Activated naive CD8-positive, alpha-beta T cell (primary cell): ENCODE measurements around the gene DCC.

Experiments used
- H3K27ac Mint-ChIP-seq: one replicate; pipeline ENCODE4 v1.8.0; 2021; ENCODE audit warnings: mixed read lengths
- H3K27me3 Mint-ChIP-seq: one replicate; pipeline ENCODE4 v1.8.0; 2021; ENCODE audit warnings: mixed read lengths
- H3K36me3 Mint-ChIP-seq: one replicate; pipeline ENCODE4 v1.8.0; 2021; ENCODE audit warnings: mixed read lengths
- H3K4me1 Mint-ChIP-seq: one replicate; pipeline ENCODE4 v1.8.0; 2021; ENCODE audit warnings: low read depth, mixed read lengths
- H3K4me3 Mint-ChIP-seq: one replicate; pipeline ENCODE4 v1.8.0; 2021; ENCODE audit warnings: mild to moderate bottlenecking, mixed read lengths
- H3K9me3 Mint-ChIP-seq: one replicate; pipeline ENCODE4 v1.8.0; 2021; ENCODE audit warnings: low read depth, mixed read lengths

DCC gene

DNA sequence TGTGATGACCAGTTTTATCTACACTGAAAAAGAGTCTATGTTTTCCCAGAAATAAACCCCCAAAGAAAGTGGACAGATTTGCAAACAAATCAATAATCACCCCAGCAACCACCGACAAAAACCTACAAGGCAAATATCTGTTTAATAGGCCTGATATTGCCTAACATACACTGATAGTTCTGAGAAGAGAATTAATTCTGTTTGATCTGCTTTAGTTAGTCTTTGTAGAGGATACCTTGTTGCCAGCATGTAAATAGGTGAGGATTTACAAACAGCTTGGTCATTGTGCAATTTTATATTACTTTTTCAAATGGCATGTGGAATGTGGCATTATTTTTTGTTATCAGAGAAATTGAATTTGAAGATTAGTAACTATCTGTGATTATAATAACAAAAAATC, 86.5 kb downstream of the DCC start:
- Mint-ChIP-seq H3K36me3 (no peaks in the 10 kb centered on the region), H3K27ac (no peak overlapping the region), H3K9me3 (no peaks in the 10 kb centered on the region), H3K4me3 (no peak overlapping the region), H3K27me3 (no peaks in the 10 kb centered on the region), H3K4me1 (no peaks in the 10 kb centered on the region)

DNA sequence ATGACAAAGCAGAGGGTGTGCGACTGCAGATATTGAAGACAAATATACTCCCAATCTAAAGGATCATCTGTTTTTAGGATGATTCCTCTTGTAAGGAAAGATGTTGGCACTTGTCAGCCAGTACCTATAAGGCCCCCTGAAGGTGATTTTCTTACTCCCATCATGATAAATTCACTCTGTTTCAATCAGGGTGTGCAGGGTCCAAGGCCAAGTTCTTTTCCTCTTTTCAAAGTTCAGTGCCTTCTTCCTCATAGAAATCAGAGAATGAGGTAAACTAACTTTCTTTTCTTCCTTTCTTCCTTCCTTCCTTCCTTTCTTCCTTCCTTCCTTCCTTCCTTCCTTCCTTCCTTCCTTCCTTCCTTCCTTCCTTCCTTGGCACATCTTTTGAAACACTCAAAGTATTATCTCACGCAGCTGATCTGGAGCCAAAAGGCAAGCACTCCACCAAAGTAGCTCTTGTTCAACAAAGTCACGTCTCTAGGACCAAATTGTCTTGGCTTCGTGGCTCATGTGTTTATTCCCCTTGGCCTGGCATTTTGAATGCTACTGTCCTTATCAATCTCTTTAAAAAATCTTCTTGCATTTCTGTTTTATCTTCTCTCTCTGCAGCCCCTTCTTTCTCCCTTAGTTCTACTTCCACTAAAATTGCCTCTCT, 87.7 kb downstream of the DCC start:
- Mint-ChIP-seq H3K4me1 (no peaks in the 10 kb centered on the region), H3K4me3 (no peak overlapping the region), H3K9me3 (no peaks in the 10 kb centered on the region), H3K27ac (no peak overlapping the region), H3K27me3 (no peaks in the 10 kb centered on the region), H3K36me3 (no peaks in the 10 kb centered on the region)

DNA sequence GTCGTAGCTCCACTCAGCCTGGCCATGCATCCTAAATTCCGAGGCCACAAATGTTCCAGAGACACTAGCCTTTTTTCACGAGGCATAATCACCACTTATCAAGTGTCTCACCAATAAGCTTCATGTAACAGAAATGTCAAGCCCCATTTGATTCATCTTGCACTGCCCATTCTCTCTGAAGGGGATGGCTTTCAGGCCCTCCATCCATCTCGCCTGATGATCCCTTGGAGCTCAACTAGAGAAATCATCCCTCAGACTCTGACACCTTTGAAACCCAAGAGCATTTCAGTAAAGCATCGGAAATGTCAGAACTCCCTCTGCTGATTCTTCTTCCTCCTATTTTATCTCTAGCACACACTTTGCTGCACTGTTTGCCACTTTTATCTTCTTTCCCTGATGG, 91.7 kb downstream of the DCC start:
- Mint-ChIP-seq H3K4me1 (no peaks in the 10 kb centered on the region), H3K27me3 (no peaks in the 10 kb centered on the region), H3K4me3 (no peak overlapping the region)

DNA sequence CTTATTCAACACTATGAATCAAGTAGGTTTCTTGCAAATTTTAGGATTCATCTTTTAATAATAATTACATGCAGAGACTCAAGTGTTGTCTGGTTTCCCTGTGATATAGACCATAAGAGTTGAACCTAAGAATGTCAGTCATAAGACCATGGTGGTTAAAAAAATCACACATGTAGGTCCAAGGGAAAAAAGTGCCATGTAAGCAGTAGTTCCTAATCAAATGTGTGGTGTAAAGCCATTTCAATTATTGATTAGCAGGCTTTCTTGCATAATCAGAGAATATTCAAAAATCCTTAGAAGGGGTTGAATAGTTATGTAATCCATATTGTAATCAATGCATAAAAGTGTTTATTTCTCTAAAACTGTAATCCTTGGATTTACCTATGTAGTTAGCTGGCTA, 93.8 kb downstream of the DCC start:
- H3K4me1 Mint-ChIP-seq, result no peaks in the 10 kb centered on the region
- H3K27me3 Mint-ChIP-seq, result peaks cover 3% of the 10 kb centered on the region
- H3K4me3 Mint-ChIP-seq, result no peak overlapping the region
- H3K36me3 Mint-ChIP-seq, result no peaks in the 10 kb centered on the region
- H3K9me3 Mint-ChIP-seq, result no peaks in the 10 kb centered on the region
- no peak overlapping the region for H3K27ac Mint-ChIP-seq

More for the DNA sequence above, 91.7 kb downstream of the DCC start:
- Mint-ChIP-seq H3K36me3 (no peaks in the 10 kb centered on the region), H3K27ac (no peak overlapping the region), H3K9me3 (no peaks in the 10 kb centered on the region)

DNA sequence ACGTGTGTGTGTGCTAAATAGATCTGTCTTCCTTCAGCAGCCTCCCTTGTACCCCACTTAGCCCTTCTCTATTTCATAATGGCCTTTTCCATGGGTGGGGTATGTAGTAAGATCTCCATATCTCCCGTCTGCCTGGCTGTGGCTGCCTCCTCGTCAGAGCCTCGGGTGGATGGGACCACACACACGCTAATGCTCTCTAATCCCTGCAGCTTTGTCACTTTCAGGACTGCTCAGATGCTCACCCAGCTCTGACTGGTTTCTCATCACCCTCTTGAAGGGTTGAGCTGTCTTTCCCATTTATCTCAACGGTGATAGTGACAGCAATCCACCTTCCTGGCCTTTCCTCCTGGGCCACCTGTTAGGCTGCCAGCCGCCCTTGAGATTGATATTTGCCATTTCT, 95.3 kb downstream of the DCC start:
- Mint-ChIP-seq H3K27me3 (peaks cover 3% of the 10 kb centered on the region), H3K36me3 (no peaks in the 10 kb centered on the region), H3K27ac (no peak overlapping the region), H3K4me3 (no peak overlapping the region), H3K9me3 (no peaks in the 10 kb centered on the region), H3K4me1 (no peaks in the 10 kb centered on the region)

DNA sequence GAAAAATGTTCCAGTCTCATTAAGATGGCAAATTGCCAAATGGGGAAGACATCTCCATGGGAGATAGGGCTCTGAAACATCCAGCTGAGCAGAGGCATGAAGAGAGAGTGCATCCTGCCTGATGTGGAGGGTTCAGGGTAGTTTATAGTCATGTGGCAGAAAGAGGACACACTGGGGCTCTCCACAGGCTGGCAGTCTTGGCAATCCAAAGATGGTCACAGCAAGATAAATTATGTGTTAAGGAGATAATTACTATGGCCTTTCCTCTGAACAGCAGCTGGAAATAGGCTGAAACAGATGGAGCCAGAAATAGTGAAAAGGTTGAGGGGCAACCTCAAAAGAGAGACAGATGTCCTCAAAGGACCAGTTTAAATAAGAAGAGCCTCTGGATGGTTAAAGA, 97.2 kb downstream of the DCC start:
- Mint-ChIP-seq H3K36me3 (no peaks in the 10 kb centered on the region), H3K27ac (no peak overlapping the region), H3K27me3 (peaks cover 3% of the 10 kb centered on the region), H3K4me1 (no peaks in the 10 kb centered on the region), H3K4me3 (no peak overlapping the region), H3K9me3 (no peaks in the 10 kb centered on the region)

DNA sequence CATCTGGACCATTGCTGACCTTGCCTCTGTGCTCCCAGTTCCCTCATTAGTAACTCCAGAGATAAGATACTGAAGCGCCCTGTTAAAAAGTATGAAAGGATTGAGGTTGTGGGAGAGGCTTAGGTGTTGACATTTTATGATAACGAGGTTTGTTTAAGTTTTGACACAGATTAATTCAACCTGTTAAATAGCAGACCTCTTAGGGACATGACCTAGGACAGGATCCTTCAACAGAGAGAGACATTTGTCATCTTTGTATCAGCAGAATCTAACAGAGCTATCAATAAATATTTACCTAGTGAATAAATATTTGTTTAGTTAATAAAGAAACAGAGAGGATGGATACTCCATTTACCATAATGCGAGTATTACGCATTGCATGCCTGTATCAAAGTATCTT, 99.5 kb downstream of the DCC start:
- Mint-ChIP-seq H3K4me1 (no peaks in the 10 kb centered on the region), H3K27me3 (peaks cover 3% of the 10 kb centered on the region), H3K27ac (no peak overlapping the region), H3K36me3 (no peaks in the 10 kb centered on the region), H3K9me3 (no peaks in the 10 kb centered on the region), H3K4me3 (no peak overlapping the region)

DNA sequence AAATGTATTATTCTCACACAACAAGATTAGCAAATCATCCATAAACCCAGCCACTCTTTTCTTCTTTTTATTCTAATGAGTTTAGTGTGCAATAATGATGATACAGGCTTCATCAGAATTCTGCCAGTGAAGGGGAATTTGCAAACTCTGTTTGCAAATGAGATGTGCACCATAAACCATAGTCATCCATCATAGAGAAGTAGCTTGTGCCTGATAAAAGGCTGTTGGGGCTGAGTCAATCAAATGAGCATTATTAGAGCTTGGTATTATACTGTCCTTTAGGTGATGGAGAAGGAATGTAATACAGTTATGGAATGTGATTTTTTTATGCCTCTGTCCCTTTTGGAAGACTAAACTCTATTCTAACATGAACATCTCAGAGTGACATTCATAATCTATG, 101.8 kb downstream of the DCC start:
- no peak overlapping the region for H3K4me3 Mint-ChIP-seq
- no peaks in the 10 kb centered on the region for H3K36me3 Mint-ChIP-seq
- no peaks in the 10 kb centered on the region for H3K4me1 Mint-ChIP-seq
- H3K27ac Mint-ChIP-seq, result no peak overlapping the region
- H3K27me3 Mint-ChIP-seq, result peaks cover 3% of the 10 kb centered on the region
- H3K9me3 Mint-ChIP-seq, result no peaks in the 10 kb centered on the region

DNA sequence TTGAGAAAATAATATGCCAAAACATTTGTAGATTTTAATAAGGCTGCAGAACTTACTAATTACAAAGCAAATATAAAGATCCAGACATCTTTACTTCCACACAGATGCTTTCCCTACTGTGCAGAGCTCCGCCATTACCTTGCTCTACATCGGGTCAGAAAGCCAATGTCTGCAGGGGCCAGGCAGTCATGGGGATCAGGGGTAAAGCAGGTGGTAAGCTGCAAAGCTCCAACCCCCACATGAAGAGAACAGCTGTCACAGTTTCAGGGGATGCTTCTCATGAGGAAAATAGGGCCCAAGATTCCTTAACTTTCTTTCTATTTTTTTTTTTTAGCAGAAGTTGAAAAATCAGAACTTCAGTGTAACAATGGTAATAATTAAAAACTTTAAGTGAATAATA, 102.7 kb downstream of the DCC start:
- H3K4me1 Mint-ChIP-seq, result no peaks in the 10 kb centered on the region
- H3K9me3 Mint-ChIP-seq, result no peaks in the 10 kb centered on the region
- no peaks in the 10 kb centered on the region for H3K36me3 Mint-ChIP-seq
- H3K27ac Mint-ChIP-seq, result no peak overlapping the region
- peaks cover 3% of the 10 kb centered on the region for H3K27me3 Mint-ChIP-seq
- no peak overlapping the region for H3K4me3 Mint-ChIP-seq

GRCh38 chr18:52451256-52451655, 111.3 kb downstream of the DCC start:
- Mint-ChIP-seq H3K9me3 (no peaks in the 10 kb centered on the region), H3K27ac (no peak overlapping the region), H3K4me3 (no peak overlapping the region), H3K36me3 (no peaks in the 10 kb centered on the region), H3K27me3 (no peaks in the 10 kb centered on the region), H3K4me1 (no peaks in the 10 kb centered on the region)

- Mint-ChIP-seq H3K4me3 (no peak overlapping the region), H3K27ac (no peak overlapping the region), H3K4me1 (no peaks in the 10 kb centered on the region), H3K36me3 (no peaks in the 10 kb centered on the region), H3K27me3 (no peaks in the 10 kb centered on the region), H3K9me3 (no peaks in the 10 kb centered on the region)
Measured at GRCh38 chr18:52451851-52452250, 111.9 kb downstream of the DCC start.

- Mint-ChIP-seq H3K27ac (no peak overlapping the region), H3K4me1 (no peaks in the 10 kb centered on the region), H3K27me3 (no peaks in the 10 kb centered on the region), H3K9me3 (no peaks in the 10 kb centered on the region), H3K36me3 (no peaks in the 10 kb centered on the region), H3K4me3 (no peak overlapping the region)
Measured at GRCh38 chr18:52452427-52452826, 112.4 kb downstream of the DCC start.

DNA sequence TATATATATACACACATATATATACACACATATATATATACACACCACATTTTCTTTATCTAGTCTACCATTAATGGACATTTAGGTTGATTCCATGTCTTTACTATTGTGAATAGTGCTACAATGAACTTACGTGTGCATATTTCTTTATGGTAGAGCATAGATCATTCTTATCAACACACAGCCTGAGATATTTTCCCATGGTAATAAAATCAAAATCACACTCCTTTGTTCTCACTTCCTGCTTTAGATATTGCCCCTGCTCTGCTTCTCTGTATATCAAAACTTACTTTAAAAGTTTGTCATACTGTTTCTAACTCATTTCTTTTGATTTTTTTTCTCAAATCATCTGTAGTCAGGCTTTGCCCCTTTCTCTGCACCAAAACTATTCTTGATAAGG, 119.9 kb downstream of the DCC start:
- Mint-ChIP-seq H3K27ac (no peak overlapping the region), H3K4me1 (no peaks in the 10 kb centered on the region), H3K36me3 (no peaks in the 10 kb centered on the region), H3K9me3 (peaks cover 9% of the 10 kb centered on the region), H3K27me3 (no peaks in the 10 kb centered on the region), H3K4me3 (no peak overlapping the region)

GRCh38 chr18:52462853-52463252, 122.9 kb downstream of the DCC start:
- H3K4me3 Mint-ChIP-seq, result no peak overlapping the region
- H3K27me3 Mint-ChIP-seq, result no peaks in the 10 kb centered on the region
- no peaks in the 10 kb centered on the region for H3K4me1 Mint-ChIP-seq
- H3K27ac Mint-ChIP-seq, result no peak overlapping the region
- H3K9me3 Mint-ChIP-seq, result peaks cover 9% of the 10 kb centered on the region
- H3K36me3 Mint-ChIP-seq, result no peaks in the 10 kb centered on the region

- Mint-ChIP-seq H3K27ac (no peak overlapping the region), H3K9me3 (peaks cover 9% of the 10 kb centered on the region), H3K27me3 (no peaks in the 10 kb centered on the region), H3K4me3 (no peak overlapping the region), H3K36me3 (no peaks in the 10 kb centered on the region), H3K4me1 (no peaks in the 10 kb centered on the region)
Measured at GRCh38 chr18:52465391-52465790, 125.4 kb downstream of the DCC start.

DNA sequence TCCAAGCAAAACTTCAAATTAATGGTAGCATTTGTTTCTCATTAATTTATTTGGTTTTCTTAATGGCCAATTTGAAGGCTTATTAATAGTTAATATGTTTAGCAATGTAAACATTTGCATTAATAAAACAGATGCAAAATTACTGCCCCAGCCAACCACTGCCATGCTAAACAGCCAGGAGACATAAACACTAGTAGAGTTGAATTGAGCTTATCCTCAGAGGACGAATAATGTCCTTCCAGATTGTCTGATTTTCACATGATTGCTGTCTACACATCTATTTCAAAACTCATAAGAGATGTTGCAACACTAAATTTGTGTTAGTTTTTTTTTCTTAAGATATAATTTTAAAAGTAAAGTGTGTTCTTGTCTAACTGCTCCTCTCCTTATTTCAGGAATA, 128.5 kb downstream of the DCC start:
- Mint-ChIP-seq H3K27me3 (no peaks in the 10 kb centered on the region), H3K9me3 (no peaks in the 10 kb centered on the region), H3K4me1 (no peaks in the 10 kb centered on the region), H3K36me3 (no peaks in the 10 kb centered on the region), H3K4me3 (no peak overlapping the region), H3K27ac (no peak overlapping the region)
